ENCODE measurements around the gene CCT3. TPM values are rescaled to one million over a fixed set of nuclear protein-coding genes. Genes with fewer than 3 reads are reported as not detected.

CCT3 gene
- total RNA-seq, 2 donors from 2014 or later, result 104 to 106 TPM

- Histone ChIP-seq H3K27me3 (no peaks in the 10 kb centered on the region), H3K36me3 (replicated peaks in 1 of 2; ENCODE audit: insufficient read depth in 1 of 2, low read depth in 2 of 2) (no peaks in the 10 kb centered on the region), H3K27ac (no peak overlapping the region), H3K9me3 (no peaks in the 10 kb centered on the region), H3K4me1 (peaks cover 27% of the 10 kb centered on the region), H3K4me3 (no peak overlapping the region)
- ATAC-seq (no peak), DNase-seq (no peak)
- intact Hi-C loops (cut with DNase I), result no loop called here
- WGBS, 2 donors, result 93 to 95% methylated on average over 8 of the region's 8 CpGs
- no peak for TF ChIP-seq POLR2A (IDR thresholded peaks at IDR 0.05)
- TF ChIP-seq CTCF (IDR thresholded peaks at IDR 0.05), result no peak
These were observed 52.0 kb downstream of the CCT3 start for GRCh38 chr1:156286061-156286460.

GRCh38 chr1:156285437-156285836 is 52.7 kb downstream of the CCT3 start:
- WGBS, 2 donors, result 91 to 100% methylated on average over 1 to 16 of the region's 21 CpGs

GRCh38 chr1:156284757-156285156 is 53.3 kb downstream of the CCT3 start:
- TF ChIP-seq POLR2A (IDR thresholded peaks at IDR 0.05) (no peak), CTCF (IDR thresholded peaks at IDR 0.05) (no peak)
- ATAC-seq (no peak), DNase-seq (no peak)
- 59 to 82% methylated on average over 4 of the region's 4 CpGs for WGBS, 2 donors
- H3K9me3 ChIP-seq, result no peaks in the 10 kb centered on the region
- intact Hi-C loops (cut with DNase I), result no loop called here
- peaks cover 25% of the 10 kb centered on the region for H3K4me1 ChIP-seq
- H3K4me3 ChIP-seq, result no peak overlapping the region
- H3K36me3 ChIP-seq (replicated peaks in 1 of 2; ENCODE audit: insufficient read depth in 1 of 2, low read depth in 2 of 2), result no peaks in the 10 kb centered on the region
- H3K27ac ChIP-seq, result no peak overlapping the region
- H3K27me3 ChIP-seq, result no peaks in the 10 kb centered on the region

More at GRCh38 chr1:156285437-156285836, 52.7 kb downstream of the CCT3 start:
- no peak for ATAC-seq
- intact Hi-C loops (cut with DNase I), result no loop called here
- Histone ChIP-seq H3K27ac (no peak overlapping the region), H3K4me1 (peaks cover 25% of the 10 kb centered on the region), H3K36me3 (replicated peaks in 1 of 2; ENCODE audit: insufficient read depth in 1 of 2, low read depth in 2 of 2) (no peaks in the 10 kb centered on the region), H3K4me3 (no peak overlapping the region), H3K27me3 (no peaks in the 10 kb centered on the region), H3K9me3 (no peaks in the 10 kb centered on the region)
- no peak for DNase-seq
- TF ChIP-seq POLR2A (IDR thresholded peaks at IDR 0.05) (no peak), CTCF (IDR thresholded peaks at IDR 0.05) (no peak)

- ATAC-seq, result no peak
- Histone ChIP-seq H3K27ac (peak within 1 kb of the TSS in 3 of 4 donors; percentile 81 to 92 (median 86)), H3K4me1 (peaks cover 25% of the 10 kb centered on the region), H3K27me3 (no peaks in the 10 kb centered on the region), H3K9me3 (no peaks in the 10 kb centered on the region), H3K36me3 (replicated peaks in 1 of 2; ENCODE audit: insufficient read depth in 1 of 2, low read depth in 2 of 2) (no peaks in the 10 kb centered on the region), H3K4me3 (peak within 1 kb of the TSS; percentile 82 to 96)
- TF ChIP-seq POLR2A (IDR thresholded peaks at IDR 0.05), result no peak
- no peak for TF ChIP-seq CTCF (IDR thresholded peaks at IDR 0.05)
- no peak for DNase-seq
- intact Hi-C loops (cut with DNase I), result no loop called here
- 73 to 77% methylated on average over 7 of the region's 7 CpGs for WGBS, 2 donors
These were observed 54.0 kb downstream of the CCT3 start, which contains the start of gene TMEM79 for GRCh38 chr1:156284112-156284511. TSS of gene TMEM79 (plus strand) at chr1:156284325. CDS start at chr1:156285227, 902 bp downstream.

GRCh38 chr1:156283521-156283920 is 54.6 kb downstream of the CCT3 start:
- Histone ChIP-seq H3K27me3 (no peaks in the 10 kb centered on the region), H3K36me3 (replicated peaks in 1 of 2; ENCODE audit: insufficient read depth in 1 of 2, low read depth in 2 of 2) (no peaks in the 10 kb centered on the region), H3K27ac (peak overlapping the region in 1 of 4 donors; percentile 92), H3K4me3 (peak overlapping the region in 1 of 2 donors; percentile 82), H3K4me1 (peaks cover 25% of the 10 kb centered on the region), H3K9me3 (no peaks in the 10 kb centered on the region)
- no peak for DNase-seq
- 73 to 85% methylated on average over 1 of the region's 1 CpG for WGBS, 2 donors
- intact Hi-C loops (cut with DNase I), result no loop called here
- no peak for ATAC-seq
- TF ChIP-seq CTCF (IDR thresholded peaks at IDR 0.05) (no peak), POLR2A (IDR thresholded peaks at IDR 0.05) (no peak)

Data from body of pancreas (tissue), 4 donors.